Tibial nerve (tissue), 4 donors: ENCODE measurements around the gene STAT1. TPM values are rescaled to one million over a fixed set of nuclear protein-coding genes. Genes with fewer than 3 reads are reported as not detected.

Source experiments
- DNase-seq, 2 donors: peaks; one replicate each; pipeline ENCODE4 v3.0.0-alpha.2; 2019; ENCODE audit warnings: low spot score in 2 of 2
- H3K27ac ChIP-seq, 4 donors: fragments of 200-600 bp; sonication (generic) in 3 of 4; one replicate each; pipeline ENCODE4 v1.5.1; 2017 to 2019; ENCODE audit warnings: mild to moderate bottlenecking in 1 of 4
- H3K27me3 ChIP-seq, 2 donors: fragments of 200-600 bp; sonication (generic) in 1 of 2; one replicate each; pipeline versions ENCODE4 v1.5.1 to v1.6.0; 2017 to 2019
- H3K36me3 ChIP-seq, 3 donors: fragments of 200-600 bp; sonication (generic); one replicate each; pipeline ENCODE4 v1.5.1; 2018 to 2019
- H3K4me1 ChIP-seq, 4 donors: fragments of 200-600 bp; sonication (generic) in 3 of 4; one replicate each; pipeline ENCODE4 v1.5.1; 2017 to 2019
- H3K4me3 ChIP-seq, 4 donors: fragments of 200-600 bp; sonication (generic) in 3 of 4; one replicate each; pipeline ENCODE4 v1.5.1; 2017 to 2019; ENCODE audit warnings: mild to moderate bottlenecking in 1 of 4, moderate library complexity in 1 of 4
- H3K9me3 ChIP-seq, 4 donors: fragments of 200-600 bp; sonication (generic) in 3 of 4; one replicate each; pipeline ENCODE4 v1.5.1; 2017 to 2019
- CTCF ChIP-seq, 5 experiments: fragments of 200-600 bp in 3 of 5; fragments of 450-650 bp in 2 of 5; sonication (generic) in 3 of 5; IDR thresholded peaks; one replicate each; pipeline ENCODE4 v1.5.1; 2016 to 2019; ENCODE audit warnings: antibody characterized with exemption in 5 of 5, mild to moderate bottlenecking in 3 of 5, moderate library complexity in 2 of 5
- EP300 ChIP-seq, 2 donors: sonication (generic); formaldehyde crosslinking; IDR thresholded peaks; one replicate each; pipeline ENCODE4 v1.6.1; 2017; ENCODE audit warnings: antibody characterized with exemption in 2 of 2, mild to moderate bottlenecking in 1 of 2
- POLR2A ChIP-seq, 2 donors: fragments of 450-650 bp; IDR thresholded peaks; one replicate each; pipeline ENCODE4 v1.6.1; 2017; ENCODE audit warnings: antibody characterized with exemption in 2 of 2, mild to moderate bottlenecking in 2 of 2, moderate library complexity in 2 of 2
- WGBS, 2 donors: methylation state at CpG; one replicate each; pipeline ENCODE4 v1.1.5; 2018; 5-methylcytosine and 5-hydroxymethylcytosine counted together
- total RNA-seq, 4 donors: library from RNA; depleted of rRNA; stranded (reverse); fragments of >200 nt; gene quantifications; one replicate each; pipeline ENCODE4 v1.1.0, GENCODE V29; 2016

STAT1 gene
- total RNA-seq, 4 donors from 2014 or later: 40.2 to 73.9 (median 65.6) TPM

GRCh38 chr2:191015239-191015638 is 1.3 kb upstream of the STAT1 start:
- H3K4me1 ChIP-seq: peaks cover 0 to 43% (median 20%) of the 10 kb centered on the region in 4 donors
- H3K4me3 ChIP-seq: no peak overlapping the region
- WGBS, 2 donors: 89 to 94% methylated on average over 2 of the region's 2 CpGs
- DNase-seq: no peak
- H3K27ac ChIP-seq: no peak overlapping the region
- H3K9me3 ChIP-seq: no peaks in the 10 kb centered on the region
- peaks cover 0 to 4% (median 0%) of the 10 kb centered on the region in 3 donors for H3K36me3 ChIP-seq
- no peaks in the 10 kb centered on the region for H3K27me3 ChIP-seq
- TF ChIP-seq POLR2A (IDR thresholded peaks at IDR 0.05) (no peak), EP300 (IDR thresholded peaks at IDR 0.05) (no peak), CTCF (IDR thresholded peaks at IDR 0.05) (no peak)

GRCh38 chr2:191014653-191015020 is 666 bp upstream of the STAT1 start:
- Histone ChIP-seq H3K4me1 (peaks cover 0 to 45% (median 20%) of the 10 kb centered on the region in 4 donors), H3K27ac (peak overlapping the region; percentile 83 to 97 (median 90)), H3K36me3 (peaks cover 0 to 4% (median 0%) of the 10 kb centered on the region in 3 donors), H3K9me3 (no peaks in the 10 kb centered on the region), H3K4me3 (peak overlapping the region; percentile 77 to 97 (median 92)), H3K27me3 (no peaks in the 10 kb centered on the region)
- no peak for TF ChIP-seq POLR2A (IDR thresholded peaks at IDR 0.05)
- no peak for DNase-seq
- WGBS, 2 donors: 45 to 50% methylated on average over 4 of the region's 4 CpGs

- 0% methylated on average over 14 of the region's 14 CpGs for WGBS, 2 donors
- DNase-seq: no peak
- TF ChIP-seq POLR2A (IDR thresholded peaks at IDR 0.05): no peak
- no peak for TF ChIP-seq EP300 (IDR thresholded peaks at IDR 0.05)
- TF ChIP-seq CTCF (IDR thresholded peaks at IDR 0.05): no peak
- peaks cover 0 to 8% (median 4%) of the 10 kb centered on the region in 3 donors for H3K36me3 ChIP-seq
- no peaks in the 10 kb centered on the region for H3K27me3 ChIP-seq
- peak overlapping the region; percentile 77 to 97 (median 92) for H3K4me3 ChIP-seq
- H3K4me1 ChIP-seq: peaks cover 0 to 44% (median 20%) of the 10 kb centered on the region in 4 donors
- no peaks in the 10 kb centered on the region for H3K9me3 ChIP-seq
- H3K27ac ChIP-seq: peak overlapping the region; percentile 83 to 97 (median 90)
Measured at GRCh38 chr2:191013682-191013931, 364 bp downstream of the STAT1 start.

GRCh38 chr2:191012845-191013681 is 908 bp downstream of the STAT1 start:
- Histone ChIP-seq H3K36me3 (peaks cover 0 to 14% (median 4%) of the 10 kb centered on the region in 3 donors), H3K27me3 (no peaks in the 10 kb centered on the region), H3K4me1 (peaks cover 0 to 44% (median 21%) of the 10 kb centered on the region in 4 donors), H3K4me3 (peak overlapping the region; percentile 77 to 97 (median 92)), H3K9me3 (no peaks in the 10 kb centered on the region), H3K27ac (peak overlapping the region; percentile 83 to 97 (median 90))
- DNase-seq: no peak
- WGBS, 2 donors: 18 to 21% methylated on average over 14 of the region's 14 CpGs
- no peak for TF ChIP-seq EP300 (IDR thresholded peaks at IDR 0.05)
- no peak for TF ChIP-seq POLR2A (IDR thresholded peaks at IDR 0.05)
- TF ChIP-seq CTCF (IDR thresholded peaks at IDR 0.05): no peak

GRCh38 chr2:191012346-191012745 is 1.6 kb downstream of the STAT1 start:
- DNase-seq: no peak
- TF ChIP-seq CTCF (IDR thresholded peaks at IDR 0.05) (no peak), POLR2A (IDR thresholded peaks at IDR 0.05) (no peak), EP300 (IDR thresholded peaks at IDR 0.05) (no peak)
- no peaks in the 10 kb centered on the region for H3K9me3 ChIP-seq
- peak overlapping the region in 1 of 4 donors; percentile 97 for H3K27ac ChIP-seq
- WGBS, 2 donors: 78 to 89% methylated on average over 3 of the region's 3 CpGs
- H3K36me3 ChIP-seq: peaks cover 0 to 21% (median 4%) of the 10 kb centered on the region in 3 donors
- peaks cover 0 to 44% (median 21%) of the 10 kb centered on the region in 4 donors for H3K4me1 ChIP-seq
- peak overlapping the region in 2 of 4 donors; percentile 77 to 97 for H3K4me3 ChIP-seq
- H3K27me3 ChIP-seq: no peaks in the 10 kb centered on the region
